ENCODE results near the gene SLITRK5.

The SLITRK5 gene

GRCh38 chr13:87677496-87678371, 6.6 kb downstream of the SLITRK5 start:
- H3K4me3 ChIP-seq (ENCODE audit: low read depth, low read length) = peak overlapping the region; percentile 58
- TF ChIP-seq CTCF (conservative IDR thresholded peaks at IDR 0.05; ENCODE audit: low read depth, low read length) = no peak
- DNase-seq (ENCODE audit: low read depth) = no peak

- no peak for TF ChIP-seq CTCF (conservative IDR thresholded peaks at IDR 0.05; ENCODE audit: low read depth, low read length)
- H3K4me3 ChIP-seq (ENCODE audit: low read depth, low read length) = peak overlapping the region; percentile 58
- no peak for DNase-seq (ENCODE audit: low read depth)
These were observed 7.2 kb downstream of the SLITRK5 start for GRCh38 chr13:87678372-87678752.

- no peak for DNase-seq (ENCODE audit: low read depth)
- no peak overlapping the region for H3K4me3 ChIP-seq (ENCODE audit: low read depth, low read length)
- no peak for TF ChIP-seq CTCF (conservative IDR thresholded peaks at IDR 0.05; ENCODE audit: low read depth, low read length)
These were observed 9.1 kb downstream of the SLITRK5 start for GRCh38 chr13:87680298-87680697.

GRCh38 chr13:87684850-87685742, 13.9 kb downstream of the SLITRK5 start:
- peak; percentile 51 for DNase-seq (ENCODE audit: low read depth)
- no peak overlapping the region for H3K4me3 ChIP-seq (ENCODE audit: low read depth, low read length)
- no peak for TF ChIP-seq CTCF (conservative IDR thresholded peaks at IDR 0.05; ENCODE audit: low read depth, low read length)

- no peak for DNase-seq (ENCODE audit: low read depth)
- no peak overlapping the region for H3K4me3 ChIP-seq (ENCODE audit: low read depth, low read length)
- no peak for TF ChIP-seq CTCF (conservative IDR thresholded peaks at IDR 0.05; ENCODE audit: low read depth, low read length)
These were observed 25.3 kb downstream of the SLITRK5 start for GRCh38 chr13:87696458-87696857.

GRCh38 chr13:87698268-87698667, 27.1 kb downstream of the SLITRK5 start:
- TF ChIP-seq CTCF (conservative IDR thresholded peaks at IDR 0.05; ENCODE audit: low read depth, low read length) = no peak
- no peak for DNase-seq (ENCODE audit: low read depth)
- no peak overlapping the region for H3K4me3 ChIP-seq (ENCODE audit: low read depth, low read length)
